ENCODE measurements around the gene FIP1L1.

- TF ChIP-seq CTCF (IDR thresholded peaks at IDR 0.05) = no peak
- TF ChIP-seq MAX (IDR thresholded peaks at IDR 0.05; ENCODE audit: low read depth) = no peak
- no peak for TF ChIP-seq TEAD4 (IDR thresholded peaks at IDR 0.05; ENCODE audit: borderline replicate concordance, insufficient read depth)
- TF ChIP-seq FOSL2 (IDR thresholded peaks at IDR 0.05; ENCODE audit: borderline replicate concordance, low read depth) = no peak
- TF ChIP-seq FOXJ3 (CRISPR knock-in tag; IDR thresholded peaks at IDR 0.05) = no peak
- TF ChIP-seq USF2 (IDR thresholded peaks at IDR 0.05; ENCODE audit: borderline replicate concordance, low read depth, low read length) = no peak
- no peak for TF ChIP-seq RAD21 (IDR thresholded peaks at IDR 0.05; ENCODE audit: low read length)
- no peak for TF ChIP-seq REST (IDR thresholded peaks at IDR 0.05; ENCODE audit: low read depth, low read length)
- no peak for TF ChIP-seq EP300 (IDR thresholded peaks at IDR 0.05; ENCODE audit: borderline replicate concordance in 1 of 2, low read depth in 1 of 2, low read length in 1 of 2)
- TF ChIP-seq TCF12 (IDR thresholded peaks at IDR 0.05) = no peak
- no peak for TF ChIP-seq ZBTB33 (IDR thresholded peaks at IDR 0.05; ENCODE audit: borderline replicate concordance, low read depth)
- TF ChIP-seq PBX3 (IDR thresholded peaks at IDR 0.05) = no peak
These were observed 107.6 kb downstream of the FIP1L1 start for GRCh38 chr4:53484911-53485657.
